H1 (cell line): Measurements from ENCODE around the gene GPSM1. TPM values are rescaled to one million over a fixed set of nuclear protein-coding genes. Genes with fewer than 3 reads are reported as not detected.
A peak's percentile ranks its signal among the peaks of the same experiment; 100 is the strongest.

ENCODE experiments used
- CTCF ChIA-PET: fragments of 300-600 bp; sonication (Branson Sonifier 250); formaldehyde crosslinking; loops from one replicate; lab custom pipeline; 2021; ENCODE audit not compliant: partially characterized antibody; lab: Charles Lee
- POLR2A ChIA-PET: fragments of 300-600 bp; sonication (Branson Sonifier 250); formaldehyde crosslinking; loops from one replicate; lab custom pipeline; 2021; ENCODE audit warnings: inconsistent platforms; ENCODE audit not compliant: partially characterized antibody; lab: Charles Lee
- DNase-seq, 2 experiments: peaks; one replicate each; pipeline versions ENCODE4 v3.0.0 to v3.0.0-alpha.2; 2010 to 2022; ENCODE audit warnings: low spot score in 2 of 2, low read depth in 1 of 2, mixed read lengths in 1 of 2
- FAIRE-seq: peaks from 2 replicates; lab custom pipeline; 2011; peaks lifted over from hg19 to GRCh38; lab: Jason Lieb, UNC
- H2AFZ ChIP-seq: 2 replicates; pipeline ENCODE4 v1.8.1; 2012; ENCODE audit warnings: low read length, inconsistent platforms
- H2AK5ac ChIP-seq: 2 replicates; pipeline ENCODE4 v1.6.1; 2013; ENCODE audit warnings: low read depth, low read length
- H2BK120ac ChIP-seq: replicated peaks from 2 replicates; pipeline ENCODE3; 2013; ENCODE audit warnings: low read depth, low read length, inconsistent platforms
- H2BK12ac ChIP-seq: 2 replicates; pipeline ENCODE4 v1.6.1; 2013; ENCODE audit warnings: low read depth, low read length
- H2BK15ac ChIP-seq: 2 replicates; pipeline ENCODE4 v1.6.1; 2013; ENCODE audit warnings: low read length
- H2BK20ac ChIP-seq: 2 replicates; pipeline ENCODE4 v1.6.1; 2013; ENCODE audit warnings: low read length
- H2BK5ac ChIP-seq: 2 replicates; pipeline ENCODE4 v1.6.1; 2013; ENCODE audit warnings: low read depth, low read length
- H3K14ac ChIP-seq: 2 replicates; pipeline ENCODE4 v1.6.1; 2013; ENCODE audit warnings: inconsistent platforms; ENCODE audit not compliant: insufficient read length
- H3K18ac ChIP-seq: 2 replicates; pipeline ENCODE4 v1.6.1; 2013; ENCODE audit warnings: low read length; ENCODE audit errors: extremely low read depth
- H3K23ac ChIP-seq: 2 replicates; pipeline ENCODE4 v1.6.1; 2013; ENCODE audit warnings: inconsistent platforms; ENCODE audit not compliant: insufficient read length
- H3K23me2 ChIP-seq: 2 replicates; pipeline ENCODE4 v1.6.1; 2013; ENCODE audit warnings: low read depth, low read length
- H3K27ac ChIP-seq: 2 replicates; pipeline ENCODE4 v1.6.1; 2011; ENCODE audit warnings: low read depth, low read length, inconsistent platforms
- H3K27me3 ChIP-seq, 4 experiments: replicated peaks in 1 of 4; 1 replicate in 1 of 4; 2 replicates in 3 of 4; pipeline versions ENCODE4 v1.6.1 to v1.8.1; 2011 to 2013; ENCODE audit warnings: low read length in 3 of 4, mild to moderate bottlenecking in 3 of 4, inconsistent platforms in 2 of 4, mixed read lengths in 2 of 4, moderate library complexity in 1 of 4; ENCODE audit not compliant: control insufficient read depth in 3 of 4, insufficient read depth in 3 of 4; ENCODE audit errors: extremely low read depth in 1 of 4
- H3K36me3 ChIP-seq, 4 experiments: 2 replicates each; pipeline versions ENCODE4 v1.6.1 to v1.8.1; 2011 to 2013; ENCODE audit warnings: mild to moderate bottlenecking in 4 of 4, low read length in 3 of 4, moderate library complexity in 2 of 4, control low read depth in 1 of 4, inconsistent platforms in 1 of 4; ENCODE audit not compliant: insufficient read depth in 4 of 4, control insufficient read depth in 2 of 4
- H3K4ac ChIP-seq: replicated peaks from 2 replicates; pipeline ENCODE3; 2013; ENCODE audit warnings: low read length, low read depth, mixed read lengths, inconsistent platforms; ENCODE audit not compliant: insufficient read length
- H3K4me1 ChIP-seq, 4 experiments: replicated peaks in 1 of 4; 1 replicate in 1 of 4; 2 replicates in 3 of 4; pipeline versions ENCODE4 v1.6.1 to v1.8.1; 2011 to 2013; ENCODE audit warnings: low read length in 3 of 4, inconsistent platforms in 2 of 4, mixed read lengths in 1 of 4; ENCODE audit not compliant: insufficient read depth in 4 of 4, control insufficient read depth in 3 of 4
- H3K4me2 ChIP-seq, 2 experiments: 2 replicates each; pipeline versions ENCODE4 v1.6.1 to v1.8.1; 2011 to 2013; ENCODE audit warnings: low read depth in 2 of 2, low read length in 2 of 2, control low read depth in 1 of 2, inconsistent platforms in 1 of 2, mild to moderate bottlenecking in 1 of 2; ENCODE audit not compliant: insufficient read depth in 1 of 2
- H3K4me3 ChIP-seq, 4 experiments: fragments of 200-600, 300-600 bp in 1 of 4; sonication (generic), shearing (Covaris generic), sonication (Bioruptor Twin) in 1 of 4; 2 replicates each; pipeline versions ENCODE4 v1.5.1 to v1.8.1; 2011 to 2016; ENCODE audit warnings: low read length in 4 of 4, low read depth in 3 of 4, control low read depth in 2 of 4, inconsistent platforms in 2 of 4, mild to moderate bottlenecking in 2 of 4, mixed read lengths in 1 of 4, moderate library complexity in 1 of 4; ENCODE audit not compliant: insufficient read depth in 2 of 4; ENCODE audit errors: extremely low read depth in 1 of 4
- H3K56ac ChIP-seq: replicated peaks from 2 replicates; pipeline ENCODE3; 2013; ENCODE audit warnings: low read depth, mild to moderate bottlenecking, mixed read lengths, low read length, inconsistent platforms; ENCODE audit not compliant: insufficient read length
- H3K79me1 ChIP-seq: 2 replicates; pipeline ENCODE4 v1.6.1; 2013; ENCODE audit warnings: low read depth, low read length, control low read depth
- H3K79me2 ChIP-seq, 2 experiments: 2 replicates each; pipeline versions ENCODE4 v1.6.1 to v1.8.1; 2012 to 2013; ENCODE audit warnings: low read length in 2 of 2, mild to moderate bottlenecking in 2 of 2, inconsistent platforms in 1 of 2; ENCODE audit not compliant: insufficient read depth in 2 of 2, control insufficient read depth in 1 of 2
- H3K9ac ChIP-seq, 4 experiments: replicated peaks in 1 of 4; 1 replicate in 1 of 4; 2 replicates in 3 of 4; pipeline versions ENCODE4 v1.6.1 to v1.8.1; 2011 to 2013; ENCODE audit warnings: low read depth in 3 of 4, low read length in 3 of 4, control low read depth in 2 of 4, mild to moderate bottlenecking in 2 of 4, moderate library complexity in 2 of 4, inconsistent platforms in 1 of 4; ENCODE audit errors: extremely low read depth in 1 of 4
- H3K9me3 ChIP-seq, 2 experiments: 2 replicates each; pipeline versions ENCODE4 v1.6.1 to v1.8.1; 2012 to 2013; ENCODE audit warnings: mild to moderate bottlenecking in 2 of 2, moderate library complexity in 2 of 2, control low read depth in 1 of 2, inconsistent platforms in 1 of 2, low read depth in 1 of 2, low read length in 1 of 2, mixed read lengths in 1 of 2; ENCODE audit not compliant: insufficient read depth in 2 of 2
- H4K20me1 ChIP-seq, 2 experiments: replicated peaks in 1 of 2; 2 replicates each; pipeline versions ENCODE3 to v1.8.1; 2011 to 2013; ENCODE audit warnings: inconsistent platforms in 2 of 2, low read length in 2 of 2, mild to moderate bottlenecking in 1 of 2; ENCODE audit not compliant: insufficient read depth in 2 of 2, control insufficient read depth in 1 of 2
- H4K5ac ChIP-seq: 2 replicates; pipeline ENCODE4 v1.6.1; 2013; ENCODE audit warnings: low read length, low read depth, mixed read lengths, inconsistent platforms; ENCODE audit not compliant: insufficient read length
- H4K8ac ChIP-seq: 2 replicates; pipeline ENCODE4 v1.8.0; 2013; ENCODE audit warnings: mild to moderate bottlenecking, moderate library complexity, low read length, inconsistent platforms; ENCODE audit not compliant: insufficient read depth; ENCODE audit errors: extremely low read depth
- H4K91ac ChIP-seq: replicated peaks from 2 replicates; pipeline ENCODE3; 2013; ENCODE audit warnings: low read length, mixed read lengths, inconsistent platforms; ENCODE audit not compliant: insufficient read length
- CTCF ChIP-seq, 3 experiments: IDR thresholded peaks; 1 replicate in 2 of 3; 2 replicates in 1 of 3; pipeline versions ENCODE4 v1.5.1 to v1.6.1; 2011; ENCODE audit warnings: low read length in 3 of 3, mild to moderate bottlenecking in 3 of 3, inconsistent platforms in 2 of 3, low read depth in 1 of 3, moderate library complexity in 1 of 3; ENCODE audit not compliant: insufficient read depth in 1 of 3; ENCODE audit errors: control extremely low read depth in 1 of 3
- HDAC2 ChIP-seq, 2 experiments: fragments of 300-600 bp in 1 of 2; sonication (generic) in 1 of 2; IDR thresholded peaks; 2 replicates each; pipeline ENCODE4 v1.6.1; 2011 to 2012; ENCODE audit warnings: low read depth in 2 of 2, low read length in 2 of 2, mild to moderate bottlenecking in 2 of 2, moderate library complexity in 2 of 2, borderline replicate concordance in 1 of 2, inconsistent platforms in 1 of 2
- KDM1A ChIP-seq: fragments of 200-600, 300-600 bp; sonication (generic); IDR thresholded peaks from 2 replicates; pipeline ENCODE4 v1.7.1; 2016; ENCODE audit warnings: mild to moderate bottlenecking, low read length, borderline replicate concordance
- RAD21 ChIP-seq, 2 experiments: IDR thresholded peaks in 1 of 2; conservative IDR thresholded peaks in 1 of 2; 2 replicates each; pipeline ENCODE4 v1.6.1; 2011; ENCODE audit warnings: low read depth in 2 of 2, low read length in 2 of 2, improper control_type of control experiment in 1 of 2, inconsistent platforms in 1 of 2, mild to moderate bottlenecking in 1 of 2, moderate library complexity in 1 of 2
- RBBP5 ChIP-seq: IDR thresholded peaks from 2 replicates; pipeline ENCODE4 v1.7.1; 2012; ENCODE audit warnings: low read depth, mild to moderate bottlenecking, inconsistent platforms, low read length, moderate library complexity, borderline replicate concordance
- ZNF274 ChIP-seq: IDR thresholded peaks from 2 replicates; pipeline ENCODE4 v1.7.0; 2012; ENCODE audit warnings: low read length, borderline replicate concordance; ENCODE audit errors: extremely low read depth
- WGBS, 2 experiments: shearing (Covaris generic) in 1 of 2; methylation state at CpG; one replicate each; pipeline versions ENCODE4 v1.1.6 to v1.1.7; 2013 to 2015; ENCODE audit warnings: low lambda C conversion rate in 2 of 2, mixed read lengths in 2 of 2, inconsistent platforms in 1 of 2, low coverage in 1 of 2, missing lambda C conversion rate in 1 of 2; ENCODE audit not compliant: insufficient replicate concordance in 2 of 2, insufficient coverage in 1 of 2, insufficient read length in 1 of 2; ENCODE audit errors: extremely low coverage in 1 of 2, missing lambda C conversion rate in 1 of 2; 5-methylcytosine and 5-hydroxymethylcytosine counted together
- polyA plus RNA-seq, 7 experiments: library from polyadenylated mRNA; depleted of rRNA in 3 of 7; stranded (reverse) in 5 of 7; unstranded in 2 of 7; fragments of >200 nt in 5 of 7; fragments of 200-250 nt in 2 of 7; gene quantifications; 1 replicate in 5 of 7; 2 replicates in 1 of 7; 4 replicates in 1 of 7; pipeline versions ENCODE4 v1.2.1 to v1.2.3, GENCODE V29; 2011 to 2013; ENCODE audit warnings: missing spikeins in 2 of 7, mixed read lengths in 2 of 7
- total RNA-seq: library from RNA; stranded (reverse); fragmentation: NEBNext Ultra II Directional; extraction: Animal tissue kit (Norgen Biotek cat#: 25700); gene quantifications from 2 replicates; pipeline ENCODE4 v1.2.1, GENCODE V29; 2021

Gene GPSM1
- total and polyA plus RNA-seq, 2 of the 8 experiments (the other 6 are each of a cell fraction or from before 2014, with no cell fraction given), result 12.8 to 18.0 TPM

GRCh38 chr9:136345281-136346156 is 18.2 kb downstream of the GPSM1 start:
- Histone ChIP-seq H2BK12ac (peak overlapping the region; percentile 27; the same call in 1 of the 2 replicates), H3K9ac (no peak overlapping the region), H2BK120ac (no peak overlapping the region), H2BK15ac (peak overlapping the region; percentile 72; the same call in 1 of the 2 replicates), H3K4me1 (peaks cover 0 to 19% (median 10%) of the 10 kb centered on the region in 4 experiments; a peak in 6 of 7 replicates), H2AFZ (no peak overlapping the region), H3K23ac (no peak overlapping the region), H4K91ac (no peak overlapping the region), H3K4me3 (no peak overlapping the region), H2AK5ac (no peak overlapping the region; the same call in 1 of the 2 replicates), H3K18ac (peak overlapping the region; percentile 60; the same call in 1 of the 2 replicates), H4K5ac (peak overlapping the region; percentile 32), H3K56ac (no peak overlapping the region), H3K27ac (peak overlapping the region; percentile 7; the same call in 1 of the 2 replicates), H3K79me1 (no peaks in the 10 kb centered on the region), H3K36me3 (no peaks in the 10 kb centered on the region), H3K23me2 (peaks cover 2% of the 10 kb centered on the region; the same call in 1 of the 2 replicates), H3K14ac (no peak overlapping the region), H2BK20ac (no peak overlapping the region), H3K79me2 (no peaks in the 10 kb centered on the region), H4K20me1 (no peaks in the 10 kb centered on the region), H3K4ac (no peak overlapping the region), H4K8ac (peak overlapping the region; percentile 36; the same call in 1 of the 2 replicates), H3K4me2 (no peak overlapping the region), H2BK5ac (no peak overlapping the region; the same call in 1 of the 2 replicates), H3K27me3 (no peaks in the 10 kb centered on the region), H3K9me3 (no peaks in the 10 kb centered on the region)
- CTCF ChIA-PET, result interaction anchor here (0.6 to 7.9 kb wide), 21 partner anchors 9 to 762 kb away, joined by 3 to 80 read pairs (median 3); partner anchors contain the start of gene DNLZ
- POLR2A ChIA-PET, result interaction anchor here (1.0 to 8.0 kb wide), 5 partner anchors 16 to 88 kb away, joined by 3 to 137 read pairs (median 4); partner anchors contain the start of gene DNLZ
- TF ChIP-seq KDM1A (no peak), ZNF274 (no peak), HDAC2 (IDR thresholded peaks at IDR 0.05; ENCODE audit: borderline replicate concordance in 1 of 2, low read depth in 2 of 2, low read length in 2 of 2) (0 out of 4 replicates have a peak, but pooled peaks of 1 of the 2 experiments have one; percentile 44), CTCF (IDR thresholded peaks at IDR 0.05; ENCODE audit: control extremely low read depth in 1 of 3, insufficient read depth in 1 of 3, low read depth in 1 of 3, low read length in 3 of 3) (peak in 2 of 3 experiments; percentile 58; a peak in 3 of 4 replicates), RAD21 (IDR thresholded peaks at IDR 0.05 in 1 of 2, conservative IDR thresholded peaks at IDR 0.05 in 1 of 2; ENCODE audit: low read depth in 2 of 2, low read length in 2 of 2) (peak; percentile 42 to 58), RBBP5 (no peak)
- FAIRE-seq (no peak), DNase-seq (peak in 1 of 2 experiments; percentile 82)
- WGBS, 2 experiments, result 77% methylated on average over 37 of the region's 43 CpGs; no CpG with 5 or more reads in 1 of the 2 experiments
